Keratinocyte (primary cell): ENCODE results near the gene ARL17A. TPM values are rescaled to one million over a fixed set of nuclear protein-coding genes. Genes with fewer than 3 reads are reported as not detected.
"Not testable (repeated sequence)": the region's sequence is repeated elsewhere in the genome, so short reads cannot be mapped to it uniquely, and the experiment has no call there.

Experiments used
- DNase-seq: peaks from one replicate; pipeline ENCODE4 v3.0.0-alpha.2; 2011; ENCODE audit warnings: low read depth, missing footprints, low spot score
- FAIRE-seq: peaks from 2 replicates; lab custom pipeline; 2011; peaks lifted over from hg19 to GRCh38; lab: Jason Lieb, UNC
- H2AFZ ChIP-seq: 2 replicates; pipeline ENCODE4 v1.6.0; 2012; ENCODE audit warnings: low read length, control low read depth, inconsistent platforms; ENCODE audit not compliant: control insufficient read depth
- H3K27ac ChIP-seq: 2 replicates; pipeline ENCODE4 v1.5.1; 2011; ENCODE audit warnings: low read length; ENCODE audit not compliant: control insufficient read depth, insufficient read depth
- H3K27me3 ChIP-seq: 3 replicates; pipeline ENCODE4 v1.6.0; 2011; ENCODE audit warnings: low read length; ENCODE audit not compliant: control insufficient read depth, insufficient read depth; ENCODE audit errors: extremely low read depth
- H3K36me3 ChIP-seq, 2 experiments: 2 replicates in 1 of 2; 3 replicates in 1 of 2; pipeline ENCODE4 v1.5.1; 2011; ENCODE audit warnings: low read length in 2 of 2, mild to moderate bottlenecking in 1 of 2; ENCODE audit not compliant: control insufficient read depth in 2 of 2, insufficient read depth in 2 of 2; ENCODE audit errors: extremely low read depth in 1 of 2
- H3K4me1 ChIP-seq: 3 replicates; pipeline ENCODE4 v1.5.1; 2011; ENCODE audit warnings: low read length; ENCODE audit not compliant: control insufficient read depth, insufficient read depth; ENCODE audit errors: extremely low read depth
- H3K4me2 ChIP-seq: 3 replicates; pipeline ENCODE4 v1.6.0; 2011; ENCODE audit warnings: low read depth, low read length; ENCODE audit not compliant: control insufficient read depth, insufficient read depth; ENCODE audit errors: extremely low read depth
- H3K4me3 ChIP-seq, 3 experiments: fragments of 200-600 bp in 1 of 3; sonication (generic) in 1 of 3; 2 replicates in 2 of 3; 3 replicates in 1 of 3; pipeline ENCODE4 v1.5.1; 2011 to 2016; ENCODE audit warnings: low read length in 3 of 3, mild to moderate bottlenecking in 3 of 3, control low read depth in 2 of 3, inconsistent platforms in 1 of 3, low read depth in 1 of 3, mixed read lengths in 1 of 3, mixed run types in 1 of 3, moderate library complexity in 1 of 3; ENCODE audit not compliant: control insufficient read depth in 2 of 3, insufficient read depth in 2 of 3; ENCODE audit errors: extremely low read depth in 1 of 3
- H3K79me2 ChIP-seq: 2 replicates; pipeline ENCODE4 v1.6.0; 2012; ENCODE audit warnings: low read length; ENCODE audit not compliant: control insufficient read depth, insufficient read depth
- H3K9ac ChIP-seq: 3 replicates; pipeline ENCODE4 v1.6.0; 2011; ENCODE audit warnings: low read length; ENCODE audit not compliant: control insufficient read depth, insufficient read depth; ENCODE audit errors: extremely low read depth
- H3K9me1 ChIP-seq: 3 replicates; pipeline ENCODE4 v1.6.0; 2011; ENCODE audit warnings: low read length; ENCODE audit not compliant: control insufficient read depth, insufficient read depth; ENCODE audit errors: extremely low read depth
- H3K9me3 ChIP-seq: 2 replicates; pipeline ENCODE4 v1.5.1; 2012; ENCODE audit warnings: low read depth, low read length; ENCODE audit not compliant: control insufficient read depth
- H4K20me1 ChIP-seq: 3 replicates; pipeline ENCODE4 v1.6.0; 2011; ENCODE audit warnings: low read length; ENCODE audit not compliant: control insufficient read depth, insufficient read depth; ENCODE audit errors: extremely low read depth
- dilution Hi-C: fragments of 300-500 bp; cut with MboI; formaldehyde crosslinking; loops from one replicate; pipeline ENCODE4 v1.7.0; 2020; ENCODE audit warnings: low sequenced_read_pairs; ENCODE audit not compliant: extremely low pct_ligation_motif_present
- polyA plus RNA-seq, 5 experiments: library from polyadenylated mRNA; depleted of rRNA in 3 of 5; stranded (reverse) in 3 of 5; stranded (forward) in 1 of 5; unstranded in 1 of 5; fragments of >200 nt; gene quantifications; 1 replicate in 1 of 5; 2 replicates in 3 of 5; 3 replicates in 1 of 5; pipeline versions ENCODE4 v1.2.1 to v1.2.3, GENCODE V29; 2011 to 2012; ENCODE audit warnings: missing spikeins in 2 of 5, low read depth in 1 of 5, low replicate concordance in 1 of 5

The ARL17A gene
- polyA plus RNA-seq, 1 donor (not counting 4 experiments of a cell fraction or from before 2014, with no cell fraction given): 7.0 TPM

- DNase-seq, H3K9me3 ChIP-seq, H3K27ac ChIP-seq, FAIRE-seq, dilution Hi-C loops, H2AFZ ChIP-seq, H4K20me1 ChIP-seq, H3K9ac ChIP-seq, H3K4me3 ChIP-seq, H3K4me2 ChIP-seq, H3K4me1 ChIP-seq, H3K36me3 ChIP-seq, H3K79me2 ChIP-seq, H3K9me1 ChIP-seq, H3K27me3 ChIP-seq: not testable (repeated sequence)
Measured at GRCh38 chr17:46512168-46512567, 67.3 kb downstream of the ARL17A start, which contains the start of gene LRRC37A2. LRRC37A2 (plus strand) TSS chr17:46512468; CDS start chr17:46512713, 245 bp downstream.

GRCh38 chr17:46505896-46506295, 73.6 kb downstream of the ARL17A start:
- H3K4me3 ChIP-seq, H3K9ac ChIP-seq, H3K4me2 ChIP-seq, DNase-seq, H2AFZ ChIP-seq, H3K4me1 ChIP-seq, H3K9me1 ChIP-seq, FAIRE-seq, H3K79me2 ChIP-seq, dilution Hi-C loops, H3K9me3 ChIP-seq, H3K27ac ChIP-seq, H4K20me1 ChIP-seq, H3K36me3 ChIP-seq, H3K27me3 ChIP-seq: not testable (repeated sequence)

DNA sequence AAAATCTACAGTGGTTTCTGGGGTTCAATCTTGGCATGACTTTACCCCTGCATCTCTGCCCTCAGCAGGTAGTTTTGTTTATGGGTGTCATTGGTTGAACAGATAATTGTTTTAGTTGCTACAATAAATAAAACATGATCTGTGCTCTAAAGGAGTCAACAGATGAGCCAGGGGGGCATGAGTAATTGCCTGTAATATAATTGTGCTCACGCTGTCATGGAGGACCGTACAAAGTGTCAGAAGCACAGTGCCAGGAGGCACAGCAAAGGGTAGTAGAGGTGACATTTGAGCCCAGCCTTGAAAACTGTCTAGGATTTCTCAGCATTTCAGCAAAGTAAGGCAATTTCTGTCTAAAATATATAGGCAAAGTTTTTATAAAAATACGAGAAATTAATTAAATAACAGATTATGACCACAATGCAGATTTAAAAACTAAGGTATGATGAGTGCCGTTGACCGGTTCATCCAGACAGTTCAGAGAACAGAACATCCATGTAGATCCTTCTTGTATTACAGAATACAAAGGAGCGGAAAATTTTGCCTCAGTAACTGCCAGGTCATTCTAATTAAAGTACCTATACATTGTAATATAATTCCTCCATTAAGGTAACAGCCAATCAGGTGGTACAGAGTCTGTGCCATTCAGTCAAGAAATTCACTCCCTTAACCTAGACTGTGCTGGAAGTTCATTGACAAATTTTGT, 79.9 kb downstream of the ARL17A start:
- H3K79me2 ChIP-seq, H3K9me1 ChIP-seq, H3K27me3 ChIP-seq, DNase-seq, H3K4me2 ChIP-seq, dilution Hi-C loops, H3K27ac ChIP-seq, H3K4me1 ChIP-seq, FAIRE-seq, H3K36me3 ChIP-seq, H3K9ac ChIP-seq, H3K4me3 ChIP-seq, H3K9me3 ChIP-seq, H4K20me1 ChIP-seq, H2AFZ ChIP-seq: not testable (repeated sequence)

DNA sequence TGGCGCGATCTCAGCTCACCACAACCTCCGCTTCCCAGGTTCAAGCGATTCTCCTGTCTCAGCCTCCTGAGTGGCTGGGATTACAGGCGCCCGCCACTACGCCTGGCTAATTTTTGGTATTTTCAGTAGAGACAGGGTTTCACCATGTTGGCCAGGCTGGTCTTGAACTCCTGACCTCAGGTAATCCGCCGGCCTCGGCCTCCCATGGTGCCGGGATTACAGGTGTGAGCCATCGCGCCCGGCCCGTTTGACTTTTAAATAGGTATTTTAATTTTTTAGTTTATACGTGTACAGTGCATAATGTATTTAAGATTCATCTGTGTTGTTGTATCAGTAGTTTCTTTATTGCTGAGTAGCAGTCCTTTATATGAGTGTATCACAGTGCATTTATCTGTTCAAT, 87.5 kb downstream of the ARL17A start:
- H3K4me3 ChIP-seq, H3K79me2 ChIP-seq, DNase-seq, FAIRE-seq, H3K27ac ChIP-seq, H3K9me3 ChIP-seq, H4K20me1 ChIP-seq, H3K9ac ChIP-seq, H2AFZ ChIP-seq, H3K36me3 ChIP-seq, dilution Hi-C loops, H3K9me1 ChIP-seq, H3K27me3 ChIP-seq, H3K4me2 ChIP-seq, H3K4me1 ChIP-seq: not testable (repeated sequence)

- DNase-seq, H3K36me3 ChIP-seq, H3K4me2 ChIP-seq, H2AFZ ChIP-seq, FAIRE-seq, H3K4me1 ChIP-seq, H3K27ac ChIP-seq, H3K27me3 ChIP-seq, H3K9me1 ChIP-seq, H3K4me3 ChIP-seq, H3K9me3 ChIP-seq, dilution Hi-C loops, H4K20me1 ChIP-seq, H3K79me2 ChIP-seq, H3K9ac ChIP-seq: not testable (repeated sequence)
Measured at GRCh38 chr17:46481310-46481709, 98.2 kb downstream of the ARL17A start.
